Coronary artery (tissue), 2 donors: ENCODE measurements around the gene ARFRP1.
A peak's percentile ranks its signal among the peaks of the same experiment; 100 is the strongest.

Source experiments
- DNase-seq: peaks from one replicate; pipeline ENCODE4 v3.0.0-alpha.2; 2017; ENCODE audit warnings: low spot score
- H3K27ac ChIP-seq, 2 donors: fragments of 200-600 bp; sonication (generic); one replicate each; pipeline ENCODE4 v1.5.1; 2016 to 2019
- H3K4me3 ChIP-seq: fragments of 200-600 bp; sonication (generic); 2 replicates; pipeline ENCODE4 v1.5.1; 2016; ENCODE audit warnings: mild to moderate bottlenecking, moderate library complexity
- CTCF ChIP-seq: fragments of 200-600 bp; sonication (generic); IDR thresholded peaks from one replicate; pipeline ENCODE4 v1.5.1; 2019; ENCODE audit warnings: antibody characterized with exemption

The ARFRP1 gene

DNA sequence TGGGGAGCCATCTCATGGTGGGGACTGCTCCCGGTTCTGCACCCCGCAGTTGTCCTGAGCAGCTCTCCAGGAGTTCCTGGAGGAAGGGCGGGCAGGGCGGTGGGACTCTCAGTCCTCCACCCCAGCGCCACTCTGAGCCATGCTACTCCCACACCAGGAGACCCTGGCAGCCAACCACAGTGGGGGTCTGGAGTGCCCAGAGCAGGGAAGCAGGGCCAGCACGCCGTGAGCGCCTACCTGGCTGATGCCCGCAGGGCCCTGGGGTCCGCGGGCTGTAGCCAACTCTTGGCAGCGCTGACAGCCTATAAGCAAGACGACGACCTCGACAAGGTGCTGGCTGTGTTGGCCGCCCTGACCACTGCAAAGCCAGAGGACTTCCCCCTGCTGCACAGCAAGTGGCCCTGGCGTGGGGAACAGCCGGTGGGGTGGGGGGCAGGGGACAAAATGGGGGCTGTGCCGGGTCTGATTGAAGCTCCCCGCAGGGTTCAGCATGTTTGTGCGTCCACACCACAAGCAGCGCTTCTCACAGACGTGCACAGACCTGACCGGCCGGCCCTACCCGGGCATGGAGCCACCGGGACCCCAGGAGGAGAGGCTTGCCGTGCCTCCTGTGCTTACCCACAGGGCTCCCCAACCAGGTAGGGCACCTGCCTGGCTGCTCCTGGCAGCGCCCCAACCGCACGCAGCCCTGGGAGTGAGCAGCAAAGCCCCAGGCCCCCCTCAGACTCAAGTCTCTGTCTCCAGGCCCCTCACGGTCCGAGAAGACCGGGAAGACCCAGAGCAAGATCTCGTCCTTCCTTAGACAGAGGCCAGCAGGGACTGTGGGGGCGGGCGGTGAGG is 13.0 kb downstream of the ARFRP1 start:
- H3K4me3 ChIP-seq: no peak overlapping the region
- H3K27ac ChIP-seq: peak overlapping the region in 1 of 2 donors; percentile 31
- no peak for TF ChIP-seq CTCF
- peak; percentile 74 for DNase-seq

DNA sequence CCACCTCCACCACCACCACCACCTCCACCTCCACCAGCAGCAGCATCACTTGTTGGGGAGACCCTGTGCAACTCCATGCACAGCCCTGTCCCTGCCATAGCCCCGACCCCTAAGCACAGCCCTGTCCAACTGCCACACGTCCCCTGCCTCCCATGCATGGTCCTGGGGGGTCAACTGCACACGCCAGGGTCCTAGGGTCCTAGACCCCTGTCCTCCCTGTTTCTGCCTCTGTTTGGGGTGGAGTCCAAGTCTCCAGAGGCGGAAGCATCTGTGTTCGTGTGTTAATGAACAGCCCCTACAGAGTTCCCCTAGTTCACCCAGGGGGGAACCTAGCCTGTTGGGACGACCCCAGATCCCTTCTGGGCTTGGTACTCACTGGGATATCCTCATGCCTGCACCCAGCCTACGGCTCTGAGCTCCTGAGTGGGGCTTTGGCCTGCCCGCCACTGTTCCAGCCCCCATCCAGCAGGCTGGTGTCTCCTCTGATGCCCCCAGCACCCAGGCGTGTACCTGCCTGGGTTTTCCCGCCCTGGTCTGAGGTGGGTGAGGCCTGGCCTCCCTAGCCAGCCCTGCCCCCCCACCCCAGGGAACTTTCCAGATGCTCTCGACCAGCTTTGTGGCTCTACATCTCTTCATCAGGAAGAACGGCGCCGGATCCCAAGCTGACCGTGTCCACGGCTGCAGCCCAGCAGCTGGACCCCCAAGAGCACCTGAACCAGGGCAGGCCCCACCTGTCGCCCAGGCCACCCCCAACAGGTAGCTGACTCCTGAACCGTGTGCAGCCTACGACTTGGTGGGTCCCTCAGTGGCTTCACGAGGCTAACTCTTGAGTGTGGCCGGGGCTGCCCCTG is 13.8 kb downstream of the ARFRP1 start:
- TF ChIP-seq CTCF: no peak
- DNase-seq: peak; percentile 69
- Histone ChIP-seq H3K27ac (no peak overlapping the region), H3K4me3 (no peak overlapping the region)

DNA sequence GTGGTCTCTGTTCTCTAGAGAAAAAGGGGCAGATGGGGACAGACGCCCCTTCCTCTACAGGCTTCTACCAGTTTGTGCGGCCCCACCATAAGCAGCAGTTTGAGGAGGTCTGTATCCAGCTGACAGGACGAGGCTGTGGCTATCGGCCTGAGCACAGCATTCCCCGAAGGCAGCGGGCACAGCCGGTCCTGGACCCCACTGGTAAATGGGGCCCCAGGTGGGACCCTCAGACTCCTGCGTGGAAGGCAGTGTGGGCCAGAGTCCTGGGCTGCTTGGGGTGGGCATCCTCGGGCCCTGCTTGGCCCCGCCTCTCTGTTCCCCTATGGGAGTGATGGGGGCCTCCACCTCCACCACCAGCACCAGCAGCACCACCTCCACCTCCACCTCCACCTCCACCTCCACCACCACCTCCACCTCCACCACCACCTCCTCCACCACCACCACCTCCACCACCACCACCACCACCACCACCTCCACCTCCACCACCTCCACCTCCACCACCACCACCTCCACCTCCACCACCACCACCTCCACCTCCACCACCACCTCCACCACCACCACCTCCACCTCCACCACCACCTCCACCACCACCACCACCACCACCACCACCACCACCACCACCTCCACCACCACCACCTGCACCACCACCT is 14.6 kb downstream of the ARFRP1 start:
- Histone ChIP-seq H3K4me3 (no peak overlapping the region), H3K27ac (no peak overlapping the region)
- no peak for DNase-seq
- no peak for TF ChIP-seq CTCF

DNA sequence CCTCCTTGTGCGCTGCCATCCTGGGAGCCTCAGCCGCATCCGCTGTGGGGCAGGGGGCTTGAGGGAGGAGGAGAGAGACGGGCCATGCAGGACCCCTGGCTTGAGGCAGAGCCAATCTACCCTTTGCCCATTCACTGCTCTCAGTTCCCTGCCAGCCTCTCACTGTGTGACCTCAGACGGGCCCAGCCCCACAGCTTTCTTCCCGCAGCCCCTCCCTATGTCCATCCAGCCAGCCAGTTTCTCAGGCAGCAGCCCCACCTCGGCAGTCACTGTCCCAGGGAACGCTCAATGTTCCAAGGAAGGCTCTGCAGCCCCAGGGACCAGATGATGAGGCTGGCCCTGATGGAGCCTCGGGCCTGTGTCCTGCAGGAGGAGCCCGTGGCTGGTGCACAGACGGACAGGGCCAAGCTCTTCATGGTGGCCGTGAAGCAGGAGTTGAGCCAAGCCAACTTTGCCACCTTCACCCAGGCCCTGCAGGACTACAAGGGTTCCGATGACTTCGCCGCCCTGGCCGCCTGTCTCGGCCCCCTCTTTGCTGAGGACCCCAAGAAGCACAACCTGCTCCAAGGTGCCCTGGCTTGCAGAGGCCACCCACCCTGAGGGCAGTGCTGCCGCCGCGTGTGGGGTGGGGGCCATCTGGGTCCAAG is 15.2 kb downstream of the ARFRP1 start:
- Histone ChIP-seq H3K4me3 (no peak overlapping the region), H3K27ac (peak overlapping the region in 1 of 2 donors; percentile 62)
- no peak for TF ChIP-seq CTCF
- DNase-seq: peak; percentile 74

DNA sequence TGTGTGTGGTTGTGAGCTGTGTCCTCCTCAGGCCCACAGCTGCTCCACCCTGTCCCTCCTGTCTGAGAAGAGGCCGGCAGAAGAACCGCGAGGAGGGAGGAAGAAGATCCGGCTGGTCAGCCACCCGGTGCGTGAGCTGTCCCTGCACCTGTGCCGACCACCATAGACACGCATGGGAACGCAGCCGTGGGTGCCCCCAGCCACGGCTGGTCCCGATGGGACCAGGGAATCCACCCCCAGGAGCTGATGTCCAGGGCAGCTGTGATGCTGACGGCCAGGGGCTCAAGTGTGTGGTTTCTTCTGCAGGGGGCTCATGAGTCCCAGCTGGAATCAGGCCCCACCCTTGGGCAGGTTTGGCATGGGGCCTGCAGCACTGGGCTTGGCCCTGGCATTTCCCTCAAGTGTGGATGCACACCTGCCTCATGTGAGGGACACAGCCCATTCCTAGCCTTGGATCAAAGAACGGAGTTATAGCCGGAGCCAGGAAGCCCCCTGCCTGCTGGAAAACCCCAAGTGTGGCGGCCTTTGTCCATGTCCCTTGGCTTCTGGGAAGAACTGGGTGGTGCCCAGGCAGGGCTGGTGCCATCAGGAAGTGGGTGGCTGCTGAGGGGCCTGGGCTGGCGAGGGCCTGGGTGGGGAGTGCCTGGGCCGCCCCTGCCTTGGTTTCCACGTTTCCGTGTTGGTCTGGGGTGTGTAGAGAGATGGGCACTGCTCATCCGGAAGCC is 15.9 kb downstream of the ARFRP1 start:
- Histone ChIP-seq H3K27ac (peak overlapping the region in 1 of 2 donors; percentile 62), H3K4me3 (no peak overlapping the region)
- no peak for TF ChIP-seq CTCF
- DNase-seq: no peak
